K562 (cell line): ENCODE measurements around the gene PLAAT5. TPM values are rescaled to one million over a fixed set of nuclear protein-coding genes. Genes with fewer than 3 reads are reported as not detected.
"Not testable (repeated sequence)": the region's sequence is repeated elsewhere in the genome, so short reads cannot be mapped to it uniquely, and the experiment has no call there.

Experiments
- BCL6 ChIP-seq: fragments of 250-450 bp; sonication (Bioruptor Pico); IDR thresholded peaks from 2 replicates; pipeline ENCODE4 v1.4.0; 2020
- CREB3 ChIP-seq: fragments of 450-650 bp; conservative IDR thresholded peaks from 2 replicates; pipeline ENCODE4 v1.6.1; 2016; ENCODE audit warnings: missing genetic modification characterization, low read depth, mild to moderate bottlenecking, missing compliant biosample characterization, moderate library complexity
- DDX20 ChIP-seq: fragments of 450-650 bp; IDR thresholded peaks from 2 replicates; pipeline ENCODE4 v1.6.1; 2016; ENCODE audit warnings: missing genetic modification characterization, low read depth, mild to moderate bottlenecking, missing compliant biosample characterization, moderate library complexity
- ILK ChIP-seq: fragments of 450-650 bp; IDR thresholded peaks from 2 replicates; pipeline ENCODE4 v1.6.1; 2016; ENCODE audit warnings: missing genetic modification characterization, low read depth, mild to moderate bottlenecking, missing compliant biosample characterization, moderate library complexity, borderline replicate concordance
- KLF6 ChIP-seq: fragments of 250-450 bp; sonication (Bioruptor Pico); IDR thresholded peaks from 2 replicates; pipeline ENCODE4 v1.4.0; 2020; ENCODE audit warnings: mild to moderate bottlenecking, moderate library complexity, borderline replicate concordance
- MECOM ChIP-seq: fragments of 250-450 bp; sonication (Bioruptor Pico); IDR thresholded peaks from 2 replicates; pipeline ENCODE4 v1.8.0; 2022; ENCODE audit warnings: inconsistent platforms
- PTRF ChIP-seq: fragments of 450-650 bp; IDR thresholded peaks from 2 replicates; pipeline ENCODE4 v1.6.1; 2016; ENCODE audit warnings: mild to moderate bottlenecking, missing genetic modification characterization, missing compliant biosample characterization
- PYGO2 ChIP-seq: fragments of 450-650 bp; IDR thresholded peaks from 2 replicates; pipeline ENCODE4 v1.6.1; 2016; ENCODE audit warnings: mild to moderate bottlenecking, missing genetic modification characterization, moderate library complexity, missing compliant biosample characterization
- TCFL5 ChIP-seq: fragments of 250-450 bp; sonication (Bioruptor Pico); conservative IDR thresholded peaks from 2 replicates; pipeline ENCODE4 v1.6.1; 2021; ENCODE audit warnings: mild to moderate bottlenecking, moderate library complexity, matching md5 sums
- TEAD1 ChIP-seq, 2 experiments: fragments of 450-650 bp in 1 of 2; sonication (generic) in 1 of 2; formaldehyde crosslinking; IDR thresholded peaks; 2 replicates each; pipeline versions ENCODE4 v1.4.0 to v1.8.0; 2020 to 2022; ENCODE audit warnings: mild to moderate bottlenecking in 2 of 2, missing genetic modification reagents in 1 of 2
- ZBTB34 ChIP-seq: fragments of 250-450 bp; sonication (Bioruptor Pico); IDR thresholded peaks from 2 replicates; pipeline ENCODE4 v1.8.0; 2021; ENCODE audit warnings: mild to moderate bottlenecking, moderate library complexity
- ZNF239 ChIP-seq: fragments of 250-450 bp; sonication (Bioruptor Pico); IDR thresholded peaks from 2 replicates; pipeline ENCODE4 v1.4.0; 2020; ENCODE audit warnings: mild to moderate bottlenecking
- ZNF76 ChIP-seq: fragments of 250-450 bp; sonication (Bioruptor Pico); IDR thresholded peaks from 2 replicates; pipeline ENCODE4 v1.4.0; 2020; ENCODE audit warnings: mild to moderate bottlenecking, moderate library complexity, borderline replicate concordance
- ZNF79 ChIP-seq: fragments of 250-450 bp; sonication (Bioruptor Pico); IDR thresholded peaks from 2 replicates; pipeline ENCODE4 v1.4.0; 2020; ENCODE audit warnings: low read depth, mild to moderate bottlenecking, moderate library complexity
- polyA plus RNA-seq, 8 experiments: library from polyadenylated mRNA; depleted of rRNA in 4 of 8; stranded (reverse) in 5 of 8; unstranded in 3 of 8; fragments of >200 nt; fragmentation: Nextera tagmentation in 2 of 8; fragmentation: Illumina TruSeq in 1 of 8; extraction: Ambion mirVana in 2 of 8; extraction: Trizol in 1 of 8; gene quantifications; 2 replicates each; pipeline versions ENCODE4 v1.2.1 to v1.2.3, GENCODE V29; 2011 to 2014; ENCODE audit warnings: inconsistent platforms in 1 of 8, missing spikeins in 1 of 8
- total RNA-seq, 7 experiments: library from RNA; depleted of rRNA in 6 of 7; stranded (reverse); fragments of >200 nt in 6 of 7; fragmentation: Illumina TruSeq in 2 of 7; extraction: Trizol in 2 of 7; gene quantifications; 2 replicates each; pipeline versions ENCODE4 v1.2.1 to v1.2.3, GENCODE V29; 2011 to 2021; ENCODE audit warnings: low replicate concordance in 1 of 7
- TF ChIP-seq, protein P1 (sequence below): fragments of 450-650 bp; IDR thresholded peaks from 2 replicates; pipeline ENCODE4 v1.6.1; 2017; ENCODE audit warnings: antibody characterized with exemption, mild to moderate bottlenecking
- TF ChIP-seq, protein P2 (sequence below), 3 experiments: fragments of 200-800 bp in 1 of 3; sonication (Bioruptor generic) in 1 of 3; sonication (generic) in 1 of 3; formaldehyde crosslinking in 1 of 3; IDR thresholded peaks; 2 replicates each; pipeline versions ENCODE4 v1.6.1 to v1.8.0; 2016 to 2022; ENCODE audit warnings: mild to moderate bottlenecking in 2 of 3, missing compliant biosample characterization in 2 of 3, missing genetic modification characterization in 2 of 3, missing genetic modification reagents in 1 of 3

PLAAT5 gene
- total and polyA plus RNA-seq, 9 of the 15 experiments (the other 6 are each of a cell fraction or from before 2014, with no cell fraction given) = not detected

GRCh38 chr11:63528729-63529278, 37.8 kb upstream of the PLAAT5 start (continued):
- TF ChIP-seq PTRF (tag) = peak; percentile 70; the same call in 1 of the 2 replicates
- peak; percentile 50; the same call in 1 of the 2 replicates for TF ChIP-seq ILK (tag)
- peak; percentile 74; the same call in 1 of the 2 replicates for TF ChIP-seq DDX20 (tag)
- peak; percentile 51; the same call in 1 of the 2 replicates for TF ChIP-seq ZNF239 (CRISPR knock-in tag)
- 0 out of 2 replicates have a peak, but pooled peaks have one; percentile 78 for TF ChIP-seq CREB3 (tag)
- 0 out of 2 replicates have a peak, but pooled peaks have one; percentile 50 for TF ChIP-seq ZBTB34 (CRISPR knock-in tag)
- TF ChIP-seq BCL6 (CRISPR knock-in tag) = peak; percentile 83
- TF ChIP-seq, protein P1, sequence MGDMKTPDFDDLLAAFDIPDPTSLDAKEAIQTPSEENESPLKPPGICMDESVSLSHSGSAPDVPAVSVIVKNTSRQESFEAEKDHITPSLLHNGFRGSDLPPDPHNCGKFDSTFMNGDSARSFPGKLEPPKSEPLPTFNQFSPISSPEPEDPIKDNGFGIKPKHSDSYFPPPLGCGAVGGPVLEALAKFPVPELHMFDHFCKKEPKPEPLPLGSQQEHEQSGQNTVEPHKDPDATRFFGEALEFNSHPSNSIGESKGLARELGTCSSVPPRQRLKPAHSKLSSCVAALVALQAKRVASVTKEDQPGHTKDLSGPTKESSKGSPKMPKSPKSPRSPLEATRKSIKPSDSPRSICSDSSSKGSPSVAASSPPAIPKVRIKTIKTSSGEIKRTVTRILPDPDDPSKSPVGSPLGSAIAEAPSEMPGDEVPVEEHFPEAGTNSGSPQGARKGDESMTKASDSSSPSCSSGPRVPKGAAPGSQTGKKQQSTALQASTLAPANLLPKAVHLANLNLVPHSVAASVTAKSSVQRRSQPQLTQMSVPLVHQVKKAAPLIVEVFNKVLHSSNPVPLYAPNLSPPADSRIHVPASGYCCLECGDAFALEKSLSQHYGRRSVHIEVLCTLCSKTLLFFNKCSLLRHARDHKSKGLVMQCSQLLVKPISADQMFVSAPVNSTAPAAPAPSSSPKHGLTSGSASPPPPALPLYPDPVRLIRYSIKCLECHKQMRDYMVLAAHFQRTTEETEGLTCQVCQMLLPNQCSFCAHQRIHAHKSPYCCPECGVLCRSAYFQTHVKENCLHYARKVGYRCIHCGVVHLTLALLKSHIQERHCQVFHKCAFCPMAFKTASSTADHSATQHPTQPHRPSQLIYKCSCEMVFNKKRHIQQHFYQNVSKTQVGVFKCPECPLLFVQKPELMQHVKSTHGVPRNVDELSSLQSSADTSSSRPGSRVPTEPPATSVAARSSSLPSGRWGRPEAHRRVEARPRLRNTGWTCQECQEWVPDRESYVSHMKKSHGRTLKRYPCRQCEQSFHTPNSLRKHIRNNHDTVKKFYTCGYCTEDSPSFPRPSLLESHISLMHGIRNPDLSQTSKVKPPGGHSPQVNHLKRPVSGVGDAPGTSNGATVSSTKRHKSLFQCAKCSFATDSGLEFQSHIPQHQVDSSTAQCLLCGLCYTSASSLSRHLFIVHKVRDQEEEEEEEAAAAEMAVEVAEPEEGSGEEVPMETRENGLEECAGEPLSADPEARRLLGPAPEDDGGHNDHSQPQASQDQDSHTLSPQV = peak; percentile 93
- TF ChIP-seq PYGO2 (tag) = peak; percentile 82
- peak; percentile 72; the same call in 1 of the 2 replicates for TF ChIP-seq ZNF76 (CRISPR knock-in tag)
- peak; percentile 69; the same call in 1 of the 2 replicates for TF ChIP-seq ZNF79 (CRISPR knock-in tag)
- TF ChIP-seq TEAD1 (CRISPR knock-in tag; IDR thresholded peaks at IDR 0.05) = peak in 1 of 2 experiments; percentile 53; a peak in 1 of 4 replicates
- peak; percentile 76; the same call in 1 of the 2 replicates for TF ChIP-seq TCFL5
- peak; percentile 63; the same call in 1 of the 2 replicates for TF ChIP-seq MECOM (CRISPR knock-in tag)
- TF ChIP-seq KLF6 (CRISPR knock-in tag) = peak; percentile 85
- TF ChIP-seq, protein P2, sequence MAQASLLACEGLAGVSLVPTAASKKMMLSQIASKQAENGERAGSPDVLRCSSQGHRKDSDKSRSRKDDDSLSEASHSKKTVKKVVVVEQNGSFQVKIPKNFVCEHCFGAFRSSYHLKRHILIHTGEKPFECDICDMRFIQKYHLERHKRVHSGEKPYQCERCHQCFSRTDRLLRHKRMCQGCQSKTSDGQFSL (CRISPR knock-in tag; IDR thresholded peaks at IDR 0.05) = not testable (repeated sequence)
- TF ChIP-seq, protein P2 (tag; IDR thresholded peaks at IDR 0.05) = peak in 1 of 2 experiments; percentile 83; a peak in 1 of 4 replicates
